ENCODE results near the gene KCNQ4.

KCNQ4 gene

DNA sequence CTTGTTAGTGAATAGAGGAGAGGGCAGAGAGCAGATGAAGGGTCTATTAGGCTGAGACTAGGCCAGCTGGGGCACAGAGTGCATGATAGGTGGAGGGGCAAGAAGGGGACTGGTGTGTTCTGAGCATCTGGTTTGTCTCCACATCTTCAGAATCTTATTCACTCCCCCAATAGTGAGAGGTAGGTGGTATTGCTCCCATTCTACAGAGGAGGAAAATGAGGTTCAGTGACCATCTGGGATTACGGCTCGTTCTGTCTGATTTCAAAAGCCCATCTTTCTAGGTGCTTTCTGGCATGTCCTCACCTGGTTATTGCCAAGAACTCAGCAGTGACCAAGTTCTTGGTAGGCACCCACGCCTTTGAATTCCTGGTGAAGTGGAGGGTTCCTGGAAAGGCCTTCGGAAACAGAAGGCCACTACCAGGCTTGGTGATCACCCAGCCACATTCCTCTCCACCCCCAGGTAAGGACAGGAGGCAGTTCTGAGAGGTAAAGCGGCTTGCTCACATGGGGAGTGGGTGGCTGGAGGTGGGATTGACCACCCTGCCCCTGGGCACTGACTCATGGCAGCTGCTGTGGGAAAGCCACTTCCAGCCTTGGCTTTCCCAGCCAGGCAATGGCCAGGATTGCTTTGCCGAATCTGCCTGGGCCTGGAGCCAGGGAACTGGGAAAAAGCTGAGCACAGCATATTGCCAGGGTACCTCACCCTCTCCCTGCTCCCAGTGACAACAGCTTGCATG lies 97.4 kb downstream of the KCNQ4 start:
- H3K27ac Mint-ChIP-seq: no peak overlapping the region
- no peak for DNase-seq (ENCODE audit: low spot score in 2 of 2)
- H3K4me3 Mint-ChIP-seq: no peak overlapping the region
- H3K9me3 Mint-ChIP-seq: peaks cover under 1% of the 10 kb centered on the region
- no peaks in the 10 kb centered on the region for H3K36me3 Mint-ChIP-seq
- ATAC-seq: no peak
- H3K4me1 Mint-ChIP-seq: peaks cover 24% of the 10 kb centered on the region

DNA sequence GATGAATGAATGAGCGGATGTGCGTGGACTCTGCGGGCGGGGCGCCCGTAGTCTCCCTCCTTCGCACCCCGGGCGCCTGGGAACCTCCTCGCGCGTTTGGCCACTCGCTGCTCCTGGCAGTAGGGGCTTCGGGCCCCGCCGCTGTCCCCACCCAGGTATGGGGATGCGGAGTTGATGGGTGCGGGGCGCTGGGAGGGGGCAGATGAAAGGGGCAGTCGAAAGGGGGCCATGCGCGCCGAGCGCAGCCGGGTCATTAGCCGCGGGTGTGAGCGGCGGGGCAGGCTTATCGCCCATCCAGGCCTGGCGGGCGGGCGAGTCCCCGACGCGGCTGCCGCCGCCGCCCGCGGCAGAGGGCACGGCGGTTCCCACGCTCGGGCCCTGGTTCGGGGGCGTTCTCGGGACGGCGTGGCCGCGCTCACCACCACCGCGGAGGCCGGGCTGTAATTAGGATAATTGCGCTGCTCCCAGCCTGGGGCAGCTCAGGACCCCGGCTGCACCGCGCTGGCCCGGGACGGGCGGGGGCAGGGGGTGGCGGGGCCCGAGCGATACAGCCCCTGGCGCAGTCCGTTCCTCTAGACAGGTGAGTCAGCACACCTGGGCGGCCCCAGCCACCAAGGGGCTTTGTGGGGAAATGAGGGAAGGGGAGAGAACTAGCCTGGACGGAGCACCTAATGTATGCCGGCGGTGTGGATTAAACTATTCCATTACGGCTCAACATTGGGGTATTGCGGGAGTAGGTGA lies 100.6 kb downstream of the KCNQ4 start:
- Mint-ChIP-seq H3K9me3 (no peaks in the 10 kb centered on the region), H3K4me1 (peaks cover 6% of the 10 kb centered on the region), H3K27ac (no peak overlapping the region), H3K36me3 (no peaks in the 10 kb centered on the region), H3K4me3 (peak overlapping the region; percentile 19)
- ATAC-seq: no peak
- DNase-seq (ENCODE audit: low spot score in 2 of 2): no peak

DNA sequence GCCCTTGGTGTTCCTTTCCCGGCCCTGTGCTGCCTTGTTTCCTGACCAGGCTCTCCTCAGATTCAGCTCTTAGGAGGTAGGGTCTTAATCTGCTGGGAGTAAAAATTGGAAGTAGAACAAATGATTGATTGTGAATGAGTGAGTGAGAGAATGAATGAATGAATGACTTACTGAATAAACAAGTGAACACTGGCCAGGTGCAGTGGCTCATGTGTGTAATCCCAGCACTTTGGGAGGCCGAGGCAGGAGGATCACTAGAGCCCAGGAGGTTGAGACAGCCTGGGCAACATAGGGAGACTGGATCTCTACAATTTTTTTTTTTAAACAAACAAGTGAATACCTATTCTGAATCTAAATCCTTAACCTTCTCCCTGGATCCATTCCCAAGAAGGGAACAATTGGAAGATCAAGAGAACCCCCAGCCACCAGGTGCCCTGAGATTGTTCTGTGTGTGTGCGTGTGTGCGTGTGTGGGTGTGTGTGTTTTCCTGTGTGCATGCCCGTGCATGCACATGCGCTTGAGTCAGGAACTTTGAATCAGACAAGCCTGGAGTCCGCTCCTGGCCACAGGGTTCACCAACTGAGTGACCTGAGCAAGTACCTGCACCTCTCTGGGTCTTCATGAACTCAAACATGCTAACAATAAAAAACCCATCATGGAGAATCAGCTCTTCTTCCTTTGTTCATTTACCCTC lies 102.9 kb downstream of the KCNQ4 start:
- peak overlapping the region; percentile 12 for H3K27ac Mint-ChIP-seq
- H3K36me3 Mint-ChIP-seq: no peaks in the 10 kb centered on the region
- no peak for DNase-seq (ENCODE audit: low spot score in 2 of 2)
- no peaks in the 10 kb centered on the region for H3K9me3 Mint-ChIP-seq
- peak; percentile 47 for ATAC-seq
- peaks cover 6% of the 10 kb centered on the region for H3K4me1 Mint-ChIP-seq
- H3K4me3 Mint-ChIP-seq: no peak overlapping the region

DNA sequence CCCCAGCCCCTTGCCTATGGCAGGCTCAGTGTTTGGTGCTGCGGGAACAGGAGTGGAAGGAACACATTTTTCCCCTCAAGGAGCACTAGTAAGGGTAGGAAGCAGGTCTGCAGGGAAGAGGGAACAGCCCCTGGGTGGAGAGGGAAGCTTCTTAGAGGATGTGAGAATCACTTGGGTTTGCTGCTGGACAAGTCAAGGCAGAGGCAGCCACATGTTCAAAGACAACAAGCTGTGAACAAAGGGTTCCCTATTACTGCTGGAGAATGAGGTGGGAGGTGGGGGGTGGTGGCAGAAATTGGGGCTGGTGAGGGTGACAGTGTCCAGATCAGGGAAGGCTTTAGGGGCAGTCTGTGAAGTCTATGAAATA lies 103.4 kb downstream of the KCNQ4 start:
- ATAC-seq (no peak), DNase-seq (ENCODE audit: low spot score in 2 of 2) (no peak)
- no peak overlapping the region for H3K4me3 Mint-ChIP-seq
- no peaks in the 10 kb centered on the region for H3K36me3 Mint-ChIP-seq
- no peaks in the 10 kb centered on the region for H3K9me3 Mint-ChIP-seq
- peaks cover 6% of the 10 kb centered on the region for H3K4me1 Mint-ChIP-seq
- peak overlapping the region; percentile 12 for H3K27ac Mint-ChIP-seq

DNA sequence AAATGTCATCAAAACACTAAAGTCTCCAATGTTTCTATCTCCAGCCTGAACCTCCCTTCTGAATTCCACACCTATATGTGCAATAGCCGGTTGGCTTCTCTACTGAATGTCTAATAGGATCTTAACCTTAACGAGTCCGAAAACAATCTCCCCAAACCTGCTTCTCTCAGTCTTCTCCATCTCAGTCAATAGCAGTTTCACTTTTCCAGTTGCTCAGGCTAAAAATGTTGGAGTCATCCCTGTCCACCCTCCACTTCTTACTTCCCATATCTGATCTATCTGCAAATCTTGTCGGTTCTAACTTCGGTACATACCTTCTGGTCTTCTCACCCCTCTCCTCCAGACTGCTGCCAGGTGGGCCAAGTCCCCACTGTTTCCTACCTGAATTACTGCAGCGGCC lies 104.1 kb downstream of the KCNQ4 start:
- DNase-seq (ENCODE audit: low spot score in 2 of 2) (no peak), ATAC-seq (no peak)
- H3K36me3 Mint-ChIP-seq: no peaks in the 10 kb centered on the region
- no peaks in the 10 kb centered on the region for H3K9me3 Mint-ChIP-seq
- peaks cover 6% of the 10 kb centered on the region for H3K4me1 Mint-ChIP-seq
- no peak overlapping the region for H3K4me3 Mint-ChIP-seq
- no peak overlapping the region for H3K27ac Mint-ChIP-seq
